ENCODE measurements around the gene PRDX3.

GRCh38 chr10:119139464-119140067 lies 39.0 kb downstream of the PRDX3 start:
- TF ChIP-seq CTCF (IDR thresholded peaks at IDR 0.05): peak in 2 of 4 experiments; percentile 19 to 46
- TF ChIP-seq POLR2AphosphoS5 (IDR thresholded peaks at IDR 0.05): no peak
- no peak for TF ChIP-seq POLR2A (IDR thresholded peaks at IDR 0.05)
